ENCODE results near the gene ATP5PO. TPM values are rescaled to one million over a fixed set of nuclear protein-coding genes. Genes with fewer than 3 reads are reported as not detected.
"Not testable (repeated sequence)": the region's sequence is repeated elsewhere in the genome, so short reads cannot be mapped to it uniquely, and the experiment has no call there.

The ATP5PO gene
- total and polyA plus RNA-seq, 11 donors, result 472 to 2,204 (median 745) TPM

DNA sequence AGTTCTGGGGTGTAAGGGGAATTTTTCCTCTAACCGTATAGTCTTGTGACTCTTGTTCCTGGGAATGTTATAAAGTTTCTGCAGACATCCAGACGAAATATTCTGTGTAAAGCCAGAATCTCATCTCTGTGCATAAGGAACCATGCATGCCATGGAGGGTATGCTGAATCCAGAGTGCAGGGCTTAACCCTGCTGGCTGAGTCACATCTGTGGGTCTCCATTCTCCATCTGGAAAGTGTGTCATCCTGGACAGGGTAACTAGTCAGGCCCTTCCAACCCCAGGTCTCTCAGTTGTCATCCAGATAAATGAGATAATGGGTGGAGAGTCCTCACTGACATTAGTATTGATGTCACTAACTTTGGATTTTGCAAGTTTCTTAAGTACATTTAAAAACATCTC is 48.8 kb downstream of the ATP5PO start:
- Histone ChIP-seq H3K27ac (no peak overlapping the region), H3K4me1 (no peaks in the 10 kb centered on the region), H3K9me3 (no peaks in the 10 kb centered on the region), H3K4me3 (no peak overlapping the region), H3K36me3 (no peaks in the 10 kb centered on the region), H3K27me3 (no peaks in the 10 kb centered on the region)
- ATAC-seq, result no peak
- TF ChIP-seq POLR2A (IDR thresholded peaks at IDR 0.05), result no peak
- TF ChIP-seq, protein P1, sequence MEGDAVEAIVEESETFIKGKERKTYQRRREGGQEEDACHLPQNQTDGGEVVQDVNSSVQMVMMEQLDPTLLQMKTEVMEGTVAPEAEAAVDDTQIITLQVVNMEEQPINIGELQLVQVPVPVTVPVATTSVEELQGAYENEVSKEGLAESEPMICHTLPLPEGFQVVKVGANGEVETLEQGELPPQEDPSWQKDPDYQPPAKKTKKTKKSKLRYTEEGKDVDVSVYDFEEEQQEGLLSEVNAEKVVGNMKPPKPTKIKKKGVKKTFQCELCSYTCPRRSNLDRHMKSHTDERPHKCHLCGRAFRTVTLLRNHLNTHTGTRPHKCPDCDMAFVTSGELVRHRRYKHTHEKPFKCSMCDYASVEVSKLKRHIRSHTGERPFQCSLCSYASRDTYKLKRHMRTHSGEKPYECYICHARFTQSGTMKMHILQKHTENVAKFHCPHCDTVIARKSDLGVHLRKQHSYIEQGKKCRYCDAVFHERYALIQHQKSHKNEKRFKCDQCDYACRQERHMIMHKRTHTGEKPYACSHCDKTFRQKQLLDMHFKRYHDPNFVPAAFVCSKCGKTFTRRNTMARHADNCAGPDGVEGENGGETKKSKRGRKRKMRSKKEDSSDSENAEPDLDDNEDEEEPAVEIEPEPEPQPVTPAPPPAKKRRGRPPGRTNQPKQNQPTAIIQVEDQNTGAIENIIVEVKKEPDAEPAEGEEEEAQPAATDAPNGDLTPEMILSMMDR (IDR thresholded peaks at IDR 0.05), result no peak
- intact Hi-C loops (cut with DNase I), result no loop called here
- no peak for DNase-seq
- 78 to 83% (median 81%) methylated on average over 2 of the region's 2 CpGs for WGBS, 4 donors

DNA sequence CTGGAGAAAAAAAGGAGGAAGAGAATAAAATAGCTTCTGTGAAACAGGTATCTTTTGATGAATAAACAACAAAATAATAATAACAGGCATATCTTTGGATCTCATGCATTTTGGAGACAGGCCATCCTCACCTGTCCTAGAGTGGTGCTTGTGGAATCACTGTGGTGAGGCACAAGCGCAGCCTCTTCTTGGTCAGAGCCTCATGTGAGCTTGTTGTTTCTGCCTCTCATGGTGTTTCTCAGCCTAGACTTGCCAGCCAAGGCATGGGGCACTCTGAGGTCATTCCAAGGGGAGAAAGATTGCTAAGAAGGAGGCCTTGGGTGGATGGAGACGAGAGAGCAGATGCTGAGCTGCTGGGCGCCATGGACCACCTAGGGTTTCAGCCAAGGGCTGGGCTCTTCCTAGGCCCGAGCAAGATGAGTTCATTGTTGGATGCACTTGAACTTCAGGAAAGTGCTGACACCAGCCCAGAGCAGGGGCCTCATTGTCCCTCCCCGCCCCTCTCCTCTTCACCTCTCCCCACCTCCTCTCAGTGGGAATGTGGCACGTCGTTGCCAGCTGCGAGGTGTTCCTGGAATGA is 49.5 kb downstream of the ATP5PO start:
- WGBS, 4 donors, result 75 to 85% (median 82%) methylated on average over 2 to 8 of the region's 8 CpGs
- H3K27ac ChIP-seq, result no peak overlapping the region
- intact Hi-C loops (cut with DNase I), result no loop called here
- no peaks in the 10 kb centered on the region for H3K36me3 ChIP-seq
- no peaks in the 10 kb centered on the region for H3K4me1 ChIP-seq
- ATAC-seq (no peak), DNase-seq (no peak)
- H3K9me3 ChIP-seq, result no peaks in the 10 kb centered on the region
- no peak for TF ChIP-seq POLR2A (IDR thresholded peaks at IDR 0.05)
- TF ChIP-seq, protein P1 (IDR thresholded peaks at IDR 0.05), result no peak
- no peaks in the 10 kb centered on the region for H3K27me3 ChIP-seq
- H3K4me3 ChIP-seq, result no peak overlapping the region

DNA sequence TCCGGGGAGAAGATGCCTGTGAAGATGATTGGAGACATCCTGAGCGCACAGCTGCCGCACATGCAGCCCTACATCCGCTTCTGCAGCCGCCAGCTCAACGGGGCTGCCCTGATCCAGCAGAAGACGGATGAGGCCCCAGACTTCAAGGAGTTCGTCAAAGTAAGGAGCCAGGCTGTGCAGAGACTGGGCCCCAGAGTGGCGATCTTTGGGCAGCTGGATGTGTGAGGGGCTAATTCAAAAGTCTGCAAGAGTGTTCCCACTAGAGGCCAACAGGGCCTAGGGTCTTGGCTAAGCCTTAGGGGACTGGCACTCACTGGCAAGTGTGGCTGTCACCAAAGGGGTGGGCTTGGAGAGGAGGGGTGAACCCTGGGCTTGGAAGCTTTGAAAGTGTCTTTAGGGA is 50.4 kb downstream of the ATP5PO start:
- intact Hi-C loops (cut with DNase I), result no loop called here
- TF ChIP-seq POLR2A (IDR thresholded peaks at IDR 0.05), result no peak
- TF ChIP-seq, protein P1 (IDR thresholded peaks at IDR 0.05), result no peak
- Histone ChIP-seq H3K4me3 (no peak overlapping the region), H3K9me3 (no peaks in the 10 kb centered on the region), H3K4me1 (no peaks in the 10 kb centered on the region), H3K27me3 (no peaks in the 10 kb centered on the region), H3K36me3 (no peaks in the 10 kb centered on the region), H3K27ac (no peak overlapping the region)
- 84 to 94% (median 91%) methylated on average over 3 to 9 of the region's 9 CpGs for WGBS, 4 donors
- DNase-seq (no peak), ATAC-seq (no peak)

DNA sequence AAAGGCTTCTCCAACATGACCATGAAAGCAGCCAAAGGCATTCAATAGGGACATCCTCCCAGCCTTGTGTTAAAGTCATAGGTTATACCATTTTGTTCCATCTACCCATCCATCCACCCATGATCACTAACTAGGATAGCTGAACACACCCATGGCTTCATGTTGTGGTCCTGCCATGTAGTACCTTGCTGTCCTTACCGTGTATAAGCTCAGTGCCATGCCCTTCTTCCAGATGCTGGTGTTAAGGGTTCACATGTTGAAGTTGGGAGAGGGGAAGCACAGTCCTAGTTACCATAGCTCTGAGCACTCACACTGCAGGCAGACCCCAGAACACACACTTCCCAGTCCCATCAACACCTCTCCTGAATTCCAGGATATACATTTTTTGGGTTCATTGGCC is 51.5 kb downstream of the ATP5PO start:
- H3K4me3 ChIP-seq, result no peak overlapping the region
- H3K4me1 ChIP-seq, result peaks cover 0 to 4% (median 0%) of the 10 kb centered on the region in 12 donors
- no peak for TF ChIP-seq POLR2A (IDR thresholded peaks at IDR 0.05)
- TF ChIP-seq, protein P1 (IDR thresholded peaks at IDR 0.05), result no peak
- H3K36me3 ChIP-seq, result no peaks in the 10 kb centered on the region
- no peaks in the 10 kb centered on the region for H3K9me3 ChIP-seq
- H3K27me3 ChIP-seq, result no peaks in the 10 kb centered on the region
- WGBS, 4 donors, result 89 to 92% (median 91%) methylated on average over 1 of the region's 1 CpG
- H3K27ac ChIP-seq, result no peak overlapping the region
- ATAC-seq (no peak), DNase-seq (no peak)
- intact Hi-C loops (cut with DNase I), result no loop called here

DNA sequence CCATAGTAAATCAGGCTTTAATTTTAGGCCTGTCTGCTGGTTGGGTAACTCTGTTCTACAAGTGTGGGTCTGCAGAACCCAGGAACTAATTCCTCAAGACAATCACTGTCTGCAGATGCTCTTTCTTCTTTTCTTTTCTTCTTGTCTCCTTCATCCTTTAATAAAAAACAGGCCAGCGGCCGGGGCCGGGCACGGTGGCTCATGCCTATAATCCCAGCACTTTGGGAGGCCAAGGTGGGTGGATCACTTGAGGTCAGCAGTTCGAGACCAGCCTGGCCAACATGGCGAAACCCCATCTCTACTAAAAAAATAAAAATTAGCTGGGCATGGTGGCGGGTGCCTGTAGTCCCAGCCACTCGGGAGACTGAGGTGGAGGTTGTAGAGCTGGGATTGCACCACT is 52.4 kb downstream of the ATP5PO start:
- 95 to 98% (median 97%) methylated on average over 8 of the region's 8 CpGs for WGBS, 4 donors
- H3K27me3 ChIP-seq; H3K36me3 ChIP-seq; H3K9me3 ChIP-seq; H3K4me3 ChIP-seq; ATAC-seq; intact Hi-C loops (cut with DNase I); H3K27ac ChIP-seq: not testable (repeated sequence)
- H3K4me1 ChIP-seq, result peaks cover 0 to 13% (median 0%) of the 10 kb centered on the region in 12 donors
- peak in 1 of 5 donors; percentile 24 for DNase-seq
